ENCODE data around the gene FGGY.
"Not testable (repeated sequence)": the region's sequence is repeated elsewhere in the genome, so short reads cannot be mapped to it uniquely, and the experiment has no call there.

Gene FGGY

GRCh38 chr1:59288046-59288445 is 8.8 kb upstream of the FGGY start:
- DNase-seq (ENCODE audit: low read depth in 2 of 2, low spot score in 1 of 2) = no peak

GRCh38 chr1:59289570-59289969 is 7.3 kb upstream of the FGGY start:
- no peak for DNase-seq (ENCODE audit: low read depth in 2 of 2, low spot score in 1 of 2)

GRCh38 chr1:59290193-59290949 is 6.5 kb upstream of the FGGY start:
- DNase-seq (ENCODE audit: low read depth in 2 of 2, low spot score in 1 of 2) = no peak

- no peak for DNase-seq (ENCODE audit: low read depth in 2 of 2, low spot score in 1 of 2)
Measured at GRCh38 chr1:59291561-59291960, 5.3 kb upstream of the FGGY start.

- no peak for DNase-seq (ENCODE audit: low read depth in 2 of 2, low spot score in 1 of 2)
Measured at GRCh38 chr1:59292562-59292961, 4.3 kb upstream of the FGGY start.

- no peak for DNase-seq (ENCODE audit: low read depth in 2 of 2, low spot score in 1 of 2)
Measured at GRCh38 chr1:59293206-59293605, 3.7 kb upstream of the FGGY start.

GRCh38 chr1:59293849-59294248 is 3.0 kb upstream of the FGGY start:
- no peak for DNase-seq (ENCODE audit: low read depth in 2 of 2, low spot score in 1 of 2)

GRCh38 chr1:59294423-59294822 is 2.5 kb upstream of the FGGY start:
- no peak for DNase-seq (ENCODE audit: low read depth in 2 of 2, low spot score in 1 of 2)

- no peak for DNase-seq (ENCODE audit: low read depth in 2 of 2, low spot score in 1 of 2)
Measured at GRCh38 chr1:59295618-59296017, 1.3 kb upstream of the FGGY start.

GRCh38 chr1:59298026-59298583 is 1.2 kb downstream of the FGGY start:
- DNase-seq (ENCODE audit: low read depth in 2 of 2, low spot score in 1 of 2) = no peak

GRCh38 chr1:59298710-59299346 is 1.9 kb downstream of the FGGY start:
- DNase-seq (ENCODE audit: low read depth in 2 of 2, low spot score in 1 of 2) = no peak

- DNase-seq (ENCODE audit: low read depth in 2 of 2, low spot score in 1 of 2) = not testable (repeated sequence)
Measured at GRCh38 chr1:59299670-59300069, 2.8 kb downstream of the FGGY start.

- DNase-seq (ENCODE audit: low read depth in 2 of 2, low spot score in 1 of 2) = no peak
Measured at GRCh38 chr1:59302297-59302696, 5.4 kb downstream of the FGGY start.

GRCh38 chr1:59302871-59303270 is 6.0 kb downstream of the FGGY start:
- DNase-seq (ENCODE audit: low read depth in 2 of 2, low spot score in 1 of 2) = no peak

- no peak for DNase-seq (ENCODE audit: low read depth in 2 of 2, low spot score in 1 of 2)
Measured at GRCh38 chr1:59305188-59305587, 8.3 kb downstream of the FGGY start.

- DNase-seq (ENCODE audit: low read depth in 2 of 2, low spot score in 1 of 2) = no peak
Measured at GRCh38 chr1:59307591-59307990, 10.7 kb downstream of the FGGY start.

GRCh38 chr1:59308839-59309238 is 11.9 kb downstream of the FGGY start:
- DNase-seq (ENCODE audit: low read depth in 2 of 2, low spot score in 1 of 2) = no peak

GRCh38 chr1:59309392-59309791 is 12.5 kb downstream of the FGGY start:
- DNase-seq (ENCODE audit: low read depth in 2 of 2, low spot score in 1 of 2) = no peak

- no peak for DNase-seq (ENCODE audit: low read depth in 2 of 2, low spot score in 1 of 2)
Measured at GRCh38 chr1:59309795-59310548, 13.1 kb downstream of the FGGY start.

GRCh38 chr1:59310549-59311250 is 13.8 kb downstream of the FGGY start:
- no peak for DNase-seq (ENCODE audit: low read depth in 2 of 2, low spot score in 1 of 2)
